NCI-H2196 (cell line): ENCODE measurements around the gene MED9.

ENCODE experiments used
- DNase-seq: peaks from one replicate; lab custom pipeline; 2025; ENCODE audit not compliant: unreplicated experiment; lab: John Stamatoyannopoulos, UW

Gene MED9

DNA sequence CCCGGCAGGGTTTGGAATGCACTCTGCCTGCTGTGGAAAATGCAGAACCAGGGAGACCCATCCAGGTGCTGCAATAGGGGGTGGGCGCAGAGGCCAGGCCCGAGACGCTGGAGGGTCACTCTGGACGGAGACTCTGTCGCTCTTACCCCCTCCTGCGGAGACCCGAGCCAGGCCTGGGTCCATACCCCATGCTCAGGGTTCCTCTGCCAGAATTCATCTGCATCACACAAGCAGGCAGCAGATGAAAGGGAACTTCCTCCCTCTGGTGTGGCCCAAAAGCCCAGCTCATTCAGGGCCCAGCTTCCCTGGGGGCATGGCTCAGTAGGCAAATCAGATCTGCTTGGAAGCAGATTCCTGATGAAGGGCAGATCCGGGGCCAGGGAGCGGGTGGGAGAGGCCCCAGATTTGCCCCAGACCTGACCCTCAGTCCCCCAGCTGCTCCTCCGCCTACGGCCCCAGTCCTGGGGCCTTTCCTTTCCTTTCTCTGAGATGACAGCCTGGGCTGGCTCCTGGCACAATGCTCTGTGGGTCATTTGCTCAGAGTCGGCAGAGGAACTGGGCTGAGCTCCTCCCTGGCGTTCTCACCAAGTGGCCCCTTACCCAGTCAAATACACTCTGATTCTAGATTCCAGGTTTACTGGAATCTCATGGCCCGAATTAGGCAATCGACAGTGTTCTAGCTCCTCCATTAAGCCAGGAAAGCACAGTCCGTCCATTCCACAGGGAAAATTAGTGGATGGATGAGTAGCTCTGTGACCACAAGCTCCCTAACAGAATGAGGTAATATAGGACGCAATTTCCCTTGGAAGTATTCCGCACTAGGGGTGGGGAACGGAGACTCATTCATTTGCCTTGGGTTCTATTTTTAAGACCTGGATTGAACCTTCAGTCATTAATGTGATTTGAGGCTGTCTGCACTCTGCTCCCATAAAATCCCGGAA is 38.5 kb downstream of the MED9 start:
- no peak for DNase-seq

DNA sequence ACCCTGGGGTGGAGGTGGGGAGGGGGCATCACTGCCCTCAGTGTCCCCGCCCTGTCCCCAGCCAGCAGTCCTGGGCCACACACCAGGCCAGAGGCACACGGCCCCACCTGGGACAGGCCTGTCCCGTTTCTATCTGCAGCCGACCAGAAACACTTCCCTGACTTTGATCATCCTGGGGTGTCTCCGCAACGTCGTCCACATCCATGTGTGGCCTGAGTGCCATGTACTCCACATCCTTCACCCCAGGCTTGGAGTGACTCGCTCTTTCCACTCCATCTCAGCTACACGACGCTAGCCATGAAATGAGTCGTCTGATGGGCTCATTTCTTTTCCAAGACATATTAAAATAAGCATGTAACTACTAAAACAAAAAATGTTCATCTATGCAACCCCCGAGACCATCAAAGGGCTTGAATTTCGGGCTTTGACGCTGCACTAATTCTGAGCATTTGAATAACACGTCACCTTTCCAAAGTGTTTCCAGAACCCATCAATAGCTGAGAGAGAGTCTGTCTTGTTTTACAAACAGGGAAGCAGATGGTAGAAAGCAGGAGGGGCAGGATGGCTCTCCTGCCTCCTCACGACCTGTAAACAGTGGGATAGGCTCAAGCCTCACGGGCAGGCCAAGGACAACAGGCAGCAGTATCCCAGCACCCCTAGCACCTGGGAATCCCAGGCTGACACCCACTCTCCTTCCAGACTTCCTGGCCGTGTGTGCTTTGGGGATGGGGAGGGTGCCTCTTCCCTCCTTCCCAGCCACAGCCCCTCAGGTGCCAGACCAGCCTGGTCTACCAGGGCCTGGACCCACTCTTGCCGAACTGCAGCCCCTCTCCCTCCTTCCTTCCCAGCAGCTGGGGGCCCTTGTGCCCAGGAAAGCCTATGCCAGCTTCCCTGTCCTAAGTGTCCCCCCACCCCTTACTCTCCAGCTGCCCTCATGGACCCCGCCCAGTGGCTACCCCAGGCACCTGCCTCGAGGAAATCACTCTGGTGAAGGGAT is 39.4 kb downstream of the MED9 start:
- no peak for DNase-seq

DNA sequence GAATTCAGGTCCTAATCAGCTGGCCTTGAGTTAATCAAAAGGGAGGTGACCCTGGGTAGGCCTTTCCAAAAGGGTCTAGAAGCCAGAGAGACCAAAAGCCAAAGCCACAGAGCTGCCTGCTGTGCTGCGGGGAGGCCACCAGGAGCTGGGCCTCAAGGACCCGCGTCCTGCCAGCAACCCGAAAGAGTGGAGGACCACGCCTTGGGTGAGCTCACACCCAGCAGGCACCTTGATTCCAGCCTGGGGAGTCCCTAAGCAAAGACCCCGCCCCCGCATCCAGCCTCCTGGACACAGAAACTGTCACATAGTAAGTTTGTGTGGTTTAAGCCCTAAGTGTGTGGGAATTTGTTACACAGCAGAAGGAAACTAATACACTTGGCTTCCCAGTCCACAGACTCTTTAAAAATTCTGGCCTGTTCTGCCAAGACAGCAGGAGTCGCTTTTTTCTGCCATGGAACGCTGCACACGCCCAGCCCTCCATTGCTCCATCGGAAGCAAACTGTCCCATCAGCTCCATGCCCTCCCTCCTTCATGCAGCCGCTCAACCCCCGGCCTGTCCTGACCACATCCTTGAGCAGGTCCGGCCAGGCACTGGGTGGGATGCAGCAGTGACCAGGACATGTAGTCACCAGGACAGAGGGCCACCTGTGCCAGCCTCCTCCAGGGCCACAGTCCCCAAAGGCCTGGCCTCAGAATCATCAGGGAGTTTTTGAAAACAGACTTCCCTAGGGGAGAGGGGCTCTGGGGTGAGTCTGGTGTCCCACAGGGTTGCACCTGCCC is 40.3 kb downstream of the MED9 start:
- DNase-seq: no peak

DNA sequence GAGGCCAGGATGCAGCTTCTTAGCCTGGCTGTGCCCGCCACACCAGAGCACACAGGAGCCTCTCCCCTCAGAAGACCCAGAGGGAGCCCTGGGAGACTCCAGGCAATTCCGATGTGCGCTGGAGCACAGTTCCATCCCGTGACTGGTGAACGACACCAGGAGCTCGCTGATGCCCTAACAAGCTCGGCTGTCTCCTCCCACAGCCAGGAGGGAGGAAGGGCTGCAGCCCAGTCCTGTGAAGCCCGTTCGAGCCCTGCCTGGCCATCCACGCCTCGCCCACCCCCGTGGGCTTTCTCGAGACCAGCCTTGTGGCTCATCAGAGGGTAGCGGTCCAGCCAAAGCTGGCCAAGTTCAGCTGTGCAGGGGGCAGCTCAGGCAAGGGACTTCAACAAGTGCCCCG is 41.2 kb downstream of the MED9 start:
- DNase-seq: no peak

DNA sequence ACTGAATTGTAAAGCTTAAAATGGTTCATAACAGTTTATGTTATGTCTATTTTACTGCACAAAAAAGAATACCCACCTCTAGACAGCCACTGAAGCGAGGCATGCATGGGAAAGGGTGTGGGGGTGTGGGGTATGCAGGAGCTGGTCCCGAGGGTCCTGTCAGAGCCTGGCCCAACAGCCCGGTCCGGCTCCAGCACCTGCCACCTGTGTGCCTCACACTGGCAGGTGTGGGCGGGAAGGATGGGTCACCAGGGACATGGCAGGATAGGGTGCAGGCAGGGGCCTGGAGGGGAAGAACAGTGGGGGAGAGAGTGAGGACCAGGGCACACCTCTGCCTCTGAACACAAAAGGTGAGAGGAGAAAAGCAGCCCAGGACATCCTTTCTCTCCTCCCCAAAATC is 42.2 kb downstream of the MED9 start:
- DNase-seq: no peak

DNA sequence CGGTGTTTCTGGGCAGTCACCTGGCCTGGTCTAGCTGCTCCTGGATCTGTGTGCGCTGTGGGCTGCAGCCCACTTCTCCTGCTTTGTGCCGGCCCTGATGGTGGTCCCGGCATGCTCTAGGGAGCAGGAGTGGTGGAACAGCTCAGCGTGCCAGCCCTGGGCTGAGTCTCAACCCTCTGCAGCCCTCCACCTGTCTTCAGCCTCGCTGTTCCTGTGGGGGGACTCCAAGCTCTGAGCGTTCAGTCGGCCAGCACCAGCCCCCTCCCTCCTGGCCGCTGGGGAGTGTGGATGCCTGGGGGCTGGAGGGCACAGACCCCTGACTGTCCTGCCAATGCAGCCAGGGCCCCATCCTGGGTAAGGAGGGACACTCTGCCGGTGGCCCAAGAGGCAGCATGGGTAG is 43.1 kb downstream of the MED9 start:
- DNase-seq: no peak

DNA sequence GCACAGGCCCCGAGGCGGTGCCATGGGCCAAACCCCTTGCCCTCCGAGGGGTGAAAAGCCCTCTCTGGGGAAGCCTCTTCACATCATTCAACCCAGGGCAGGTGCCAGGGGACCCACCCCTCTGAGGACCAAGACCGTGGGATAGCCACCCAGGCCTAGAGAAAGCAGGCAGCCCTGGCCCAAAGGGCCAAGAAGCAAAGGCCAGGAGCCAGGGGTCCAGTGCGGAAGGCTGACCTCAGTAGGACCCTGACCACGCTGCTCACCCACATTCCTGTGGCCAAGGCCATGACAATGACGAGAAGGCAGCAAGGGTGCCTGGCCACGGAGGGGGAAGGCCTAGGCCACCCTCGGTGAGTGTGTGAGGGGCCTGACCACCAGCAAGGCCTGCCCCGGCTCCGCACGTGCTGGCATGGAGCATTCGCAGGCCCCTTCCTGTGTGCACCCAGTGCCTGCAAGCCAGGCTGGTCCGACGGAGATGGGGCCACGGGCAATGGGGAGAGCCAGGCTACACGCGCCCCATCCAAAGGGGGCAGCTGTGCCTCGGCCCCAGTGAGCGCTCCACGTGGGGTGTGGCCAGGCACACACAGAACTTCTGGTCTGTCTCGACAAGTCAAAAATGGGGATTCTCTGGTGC is 43.9 kb downstream of the MED9 start:
- DNase-seq: no peak

DNA sequence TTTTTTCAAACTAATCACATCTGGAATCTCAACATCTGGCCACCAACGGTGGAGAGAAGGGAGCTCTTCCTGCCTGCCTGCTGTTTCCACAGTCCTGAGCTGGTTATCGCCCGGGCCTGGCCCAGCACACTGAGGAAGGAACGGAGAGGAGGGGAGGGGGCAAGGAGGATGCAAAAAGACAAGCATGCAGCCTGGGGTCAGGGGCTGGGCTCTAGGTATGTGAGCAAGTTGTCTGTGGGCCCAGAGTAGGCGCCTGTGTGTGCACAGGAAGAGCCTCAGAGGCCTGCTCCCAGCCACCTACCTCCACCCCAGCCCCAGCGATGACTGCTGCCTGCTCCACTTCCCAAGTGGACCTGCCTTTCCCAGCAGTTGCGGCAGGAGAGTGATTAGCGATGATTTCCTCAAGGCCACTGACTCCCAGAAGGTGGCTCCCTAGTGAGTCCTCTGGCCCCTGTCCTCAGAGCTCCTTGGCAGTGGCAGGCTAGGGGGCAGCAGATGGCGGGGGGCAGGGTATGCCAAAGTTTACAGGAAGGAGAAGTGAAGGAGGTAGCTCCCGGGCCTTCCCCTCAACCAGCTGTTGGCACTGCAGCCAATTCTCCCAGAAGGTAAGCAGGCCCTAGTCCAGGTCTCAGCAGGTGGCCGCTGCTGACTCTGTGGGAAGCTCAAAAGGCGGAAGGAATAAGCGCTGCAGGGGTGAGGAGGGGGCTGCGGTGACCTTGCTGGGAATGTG is 46.4 kb downstream of the MED9 start:
- DNase-seq: peak; percentile 58

DNA sequence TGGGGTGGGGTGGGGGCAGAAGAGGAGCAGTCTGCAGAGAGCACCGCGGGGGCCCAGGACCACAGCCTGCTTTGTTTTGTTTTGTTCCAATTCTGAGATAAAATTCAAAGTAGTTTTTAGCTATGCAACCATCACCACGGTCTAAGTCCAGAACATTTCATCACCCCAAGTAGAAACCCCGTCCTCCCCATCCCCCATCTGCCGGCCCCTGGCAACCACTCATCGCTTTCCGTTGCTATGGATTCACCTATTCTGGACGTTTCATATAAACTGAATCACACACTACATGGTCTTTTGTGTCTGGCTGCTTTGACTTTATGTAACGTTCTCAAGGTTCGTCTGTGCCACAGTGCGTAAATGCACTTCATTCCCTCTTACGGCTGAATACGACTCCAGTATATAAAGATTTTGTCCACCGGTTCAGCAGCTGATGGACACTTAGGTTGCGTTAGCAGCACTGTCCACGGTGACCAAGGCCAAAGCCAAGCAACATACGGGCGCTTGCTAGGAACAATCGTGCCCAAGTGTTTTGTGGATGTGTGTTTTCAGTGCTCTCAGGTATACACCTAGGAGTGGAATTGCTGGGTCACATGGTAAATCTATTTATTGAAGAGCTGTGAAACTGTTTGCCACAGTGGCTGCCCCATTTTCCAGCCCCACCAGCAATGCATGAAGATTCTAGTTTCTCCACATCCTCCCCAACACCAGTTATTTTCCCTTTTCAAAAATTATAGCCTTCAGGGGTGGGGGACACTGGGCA is 47.1 kb downstream of the MED9 start:
- no peak for DNase-seq

DNA sequence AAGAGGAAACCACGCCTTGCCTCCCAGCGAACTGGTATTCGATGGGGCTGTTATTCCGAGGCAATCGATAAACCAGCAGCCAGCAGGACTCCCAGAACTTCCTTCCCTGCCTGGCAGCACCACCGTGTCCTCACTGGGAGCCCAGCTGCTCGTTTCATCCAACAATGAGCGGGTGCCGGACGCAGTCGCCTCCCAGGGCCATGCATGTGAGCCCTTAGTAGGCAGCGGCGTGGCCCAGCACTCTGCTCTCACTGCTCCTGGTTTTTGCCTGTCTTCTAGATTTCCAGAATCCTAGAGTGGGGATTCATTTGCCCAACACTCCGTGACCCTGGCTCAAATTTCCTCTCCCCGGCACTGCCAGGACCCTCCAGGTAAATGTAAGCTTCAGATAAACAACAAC is 48.5 kb downstream of the MED9 start:
- no peak for DNase-seq

DNA sequence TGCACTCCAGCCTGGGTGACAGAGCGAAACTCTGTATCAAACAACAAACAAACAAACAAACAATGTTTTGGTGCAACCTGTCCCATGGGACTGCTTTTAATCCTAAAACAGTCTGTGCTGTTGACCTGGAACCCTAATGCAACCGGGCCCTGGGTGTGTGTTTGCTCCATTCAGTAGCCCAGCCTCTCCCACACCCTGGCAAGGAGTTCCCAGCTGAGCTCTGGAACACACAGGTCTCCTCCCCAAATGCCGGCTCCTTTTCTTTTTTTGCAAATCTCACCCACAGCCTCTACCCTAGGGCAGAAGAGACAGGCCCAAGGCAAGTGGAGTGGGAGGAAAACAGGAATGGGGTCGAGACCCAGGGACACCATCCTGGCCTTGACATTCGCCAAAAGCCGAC is 49.2 kb downstream of the MED9 start:
- no peak for DNase-seq

DNA sequence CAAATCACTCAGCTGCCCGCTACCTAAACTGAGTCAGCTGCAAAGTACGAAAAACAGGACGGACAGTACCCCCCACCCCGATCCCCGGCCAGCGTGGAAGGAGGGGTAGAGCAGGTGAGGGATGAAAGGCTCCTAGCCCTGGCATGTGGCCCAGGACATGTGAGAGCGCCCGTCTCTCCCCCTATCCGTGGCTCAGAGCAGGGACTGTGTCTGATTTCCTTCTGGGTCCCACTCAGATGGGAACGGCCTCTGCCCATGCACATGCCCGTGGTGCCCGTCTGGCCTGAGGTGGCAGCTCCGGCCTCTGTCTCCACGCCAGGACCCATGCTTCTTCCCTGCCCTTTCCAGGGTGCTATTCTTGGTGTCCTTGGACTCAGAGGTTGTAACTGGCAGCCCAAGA is 49.6 kb downstream of the MED9 start:
- peak; percentile 53 for DNase-seq

DNA sequence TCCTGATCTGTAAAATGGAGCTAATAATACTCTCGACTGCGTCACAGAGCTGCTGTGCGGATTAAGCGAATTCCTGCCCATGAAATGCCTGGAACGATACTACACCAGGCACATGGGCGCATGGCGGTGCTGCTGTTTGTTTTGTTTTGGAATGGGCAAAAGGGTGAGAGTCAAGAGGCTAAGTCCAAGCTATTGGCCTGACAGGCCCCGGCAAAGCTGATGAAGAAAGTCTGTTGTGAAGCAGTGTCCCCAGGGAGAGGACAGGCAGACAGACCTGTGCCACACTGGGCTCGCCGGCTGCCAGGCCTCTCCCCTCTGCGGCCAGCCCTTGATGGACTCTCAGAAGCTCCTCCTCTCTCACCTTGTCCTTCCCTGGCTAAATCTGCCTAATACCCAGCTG is 50.7 kb downstream of the MED9 start:
- DNase-seq: no peak

DNA sequence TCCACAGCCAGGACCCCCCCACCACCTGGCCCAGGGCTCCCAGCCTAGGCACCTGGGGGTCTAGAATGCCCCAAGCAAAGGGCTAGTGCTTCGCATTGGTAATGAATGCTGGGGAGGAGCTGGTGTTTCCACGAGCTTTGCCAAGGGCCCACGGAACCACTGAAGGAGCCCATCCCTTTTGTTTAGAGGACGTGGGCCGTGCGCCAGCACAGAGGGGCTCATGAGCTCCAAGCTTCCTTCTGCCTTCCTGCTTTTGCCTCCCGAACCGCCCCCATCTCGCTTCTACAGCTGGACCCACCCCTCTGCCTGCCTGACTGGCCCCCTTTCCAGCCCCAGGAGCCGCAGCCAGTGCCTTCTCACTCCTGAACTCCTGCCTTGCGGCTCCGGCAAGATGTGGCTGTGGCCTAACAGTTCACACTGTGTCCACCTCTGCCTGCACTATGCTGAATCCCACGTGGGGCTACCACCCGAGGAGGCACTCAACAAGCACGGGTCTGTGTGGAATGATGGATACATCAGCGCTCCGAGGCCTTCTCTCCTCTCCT is 51.2 kb downstream of the MED9 start:
- no peak for DNase-seq

DNA sequence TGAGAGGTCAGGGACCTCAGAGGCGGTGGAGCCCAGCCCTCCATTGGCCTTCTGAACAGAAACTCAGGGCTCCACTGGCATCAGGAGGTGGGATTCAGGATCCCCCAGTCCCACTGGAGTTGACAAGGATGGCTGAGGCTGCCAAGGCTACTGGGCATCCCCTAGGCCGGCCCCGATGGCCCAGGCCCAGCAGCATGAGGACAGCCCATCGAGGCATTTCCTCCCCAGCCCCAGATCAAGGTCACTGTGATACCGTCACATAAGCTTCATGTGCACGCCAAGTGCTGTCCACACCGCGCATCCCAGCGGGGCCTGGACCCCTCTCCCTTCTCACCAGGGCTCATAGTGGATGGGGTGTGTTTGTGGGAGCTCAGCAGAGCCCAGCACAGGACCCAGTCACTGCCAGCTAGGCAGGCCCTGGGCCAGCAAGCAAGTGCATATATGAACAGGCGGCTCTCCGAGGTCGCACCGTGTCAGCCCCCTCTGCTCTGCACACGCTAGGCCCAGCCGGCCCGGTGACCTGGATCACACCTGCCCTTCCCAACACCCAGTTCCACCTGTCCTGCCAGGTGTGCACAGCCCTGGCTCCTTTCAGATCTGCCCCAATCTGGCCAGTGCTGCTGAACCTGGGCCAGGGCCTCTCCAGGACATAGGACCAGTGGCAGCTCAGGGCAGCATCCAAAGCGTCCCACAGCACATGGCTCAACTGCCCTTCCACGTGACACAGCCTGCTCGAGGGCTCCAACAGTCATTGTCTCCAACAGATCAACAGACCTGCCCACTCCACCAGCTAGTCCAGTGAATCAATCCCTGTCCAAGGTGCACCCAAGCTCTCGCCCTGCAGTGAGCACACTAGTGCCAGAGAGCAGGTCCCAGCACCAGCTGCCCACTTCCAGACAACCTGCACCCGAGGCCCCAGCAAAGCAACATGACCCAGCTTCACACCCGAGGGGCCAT is 52.2 kb downstream of the MED9 start:
- DNase-seq: peak; percentile 74

DNA sequence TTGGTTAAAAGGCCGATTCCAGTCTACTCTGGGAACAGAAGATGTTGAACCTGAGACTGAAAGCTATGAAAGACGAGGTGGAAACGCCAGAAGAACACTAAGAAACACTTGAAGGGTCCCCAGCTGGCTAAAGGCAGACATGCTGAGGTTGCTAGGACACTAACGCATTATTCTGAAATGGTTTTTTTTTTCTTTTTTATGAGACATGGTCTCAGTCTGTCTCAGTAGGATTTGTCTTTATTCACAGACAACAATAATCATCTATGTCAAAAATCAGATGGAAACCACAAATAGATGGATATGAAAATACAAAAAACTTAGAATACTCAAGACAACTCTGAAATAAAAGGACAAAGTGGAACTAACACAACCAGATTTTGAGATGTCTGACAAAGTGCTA is 54.4 kb downstream of the MED9 start:
- no peak for DNase-seq

DNA sequence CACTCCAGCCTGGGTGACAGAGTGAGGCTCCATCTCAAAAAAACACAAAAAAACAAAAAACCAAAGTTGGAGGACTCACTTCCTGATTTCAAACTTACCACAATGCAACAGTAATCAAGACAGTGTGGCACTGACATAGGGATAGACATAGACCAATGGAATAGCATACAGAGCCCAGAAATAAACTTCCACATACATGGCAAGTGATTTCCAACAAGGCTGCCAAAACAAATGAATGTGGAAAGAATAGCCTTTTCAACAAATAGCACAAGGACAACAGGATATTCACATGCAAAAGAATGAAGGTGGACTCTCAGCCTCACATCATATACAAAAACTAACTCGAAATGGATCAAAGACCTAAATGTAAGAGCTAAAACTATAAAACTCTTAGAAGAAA is 56.2 kb downstream of the MED9 start:
- DNase-seq: no peak
